ENCODE measurements around the gene TXNRD2. TPM values are rescaled to one million over a fixed set of nuclear protein-coding genes. Genes with fewer than 3 reads are reported as not detected.

The TXNRD2 gene
- total RNA-seq, 1 experiment from 2014 or later, result 19.7 TPM

- Histone ChIP-seq H3K9ac (ENCODE audit: low read length) (peak within 1 kb of the TSS; percentile 97), H3K27ac (ENCODE audit: low read depth, low read length) (peak within 1 kb of the TSS; percentile 99), H3K9me3 (ENCODE audit: control insufficient read depth in 1 of 2, insufficient read depth in 1 of 2, low read depth in 1 of 2, low read length in 2 of 2) (no peaks in the 10 kb centered on the region), H3K4me1 (ENCODE audit: control insufficient read depth in 1 of 2, insufficient read depth in 2 of 2, low read length in 2 of 2) (peaks cover 39 to 53% of the 10 kb centered on the region in 2 experiments), H3K4me3 (replicated peaks in 1 of 2; ENCODE audit: low read depth in 1 of 2, low read length in 2 of 2) (peak within 1 kb of the TSS; percentile 97 to 99), H4K20me1 (ENCODE audit: insufficient read depth) (peaks cover 3% of the 10 kb centered on the region; the same call in 1 of the 2 replicates), H3K79me2 (ENCODE audit: insufficient read depth, low read length) (peaks cover 62% of the 10 kb centered on the region), H2AFZ (ENCODE audit: low read depth, low read length, poor library complexity, severe bottlenecking) (no peak within 1 kb of the TSS), H3K36me3 (ENCODE audit: control insufficient read depth in 1 of 2, insufficient read depth in 2 of 2, low read length in 2 of 2) (peaks cover 14% of the 10 kb centered on the region in 2 experiments; a peak in 3 of 4 replicates), H3K9me2 (ENCODE audit: insufficient read depth) (no peaks in the 10 kb centered on the region), H3K4me2 (ENCODE audit: low read length) (peak within 1 kb of the TSS; percentile 94), H3K27me3 (ENCODE audit: insufficient read depth, low read length) (no peaks in the 10 kb centered on the region)
- TSS peak; percentile 54 for BruUV-seq (replicated peaks)
- peak; percentile 85 for DNase-seq (ENCODE audit: low read depth, low spot score)
- POLR2A ChIA-PET, result interaction anchor here (0.9 to 2.1 kb wide), 2 partner anchors 12 to 16 kb away, joined by 3 to 6 read pairs; no protein-coding TSS in a partner anchor
- ATAC-seq, result peak; percentile 82
- RAD21 ChIA-PET (ENCODE audit: low non-redundant PET in 1 of 2, low total read pairs in 2 of 2, uncharacterized antibody in 2 of 2, unreplicated experiment in 2 of 2), result no interaction called here
- TF ChIP-seq, protein P1, sequence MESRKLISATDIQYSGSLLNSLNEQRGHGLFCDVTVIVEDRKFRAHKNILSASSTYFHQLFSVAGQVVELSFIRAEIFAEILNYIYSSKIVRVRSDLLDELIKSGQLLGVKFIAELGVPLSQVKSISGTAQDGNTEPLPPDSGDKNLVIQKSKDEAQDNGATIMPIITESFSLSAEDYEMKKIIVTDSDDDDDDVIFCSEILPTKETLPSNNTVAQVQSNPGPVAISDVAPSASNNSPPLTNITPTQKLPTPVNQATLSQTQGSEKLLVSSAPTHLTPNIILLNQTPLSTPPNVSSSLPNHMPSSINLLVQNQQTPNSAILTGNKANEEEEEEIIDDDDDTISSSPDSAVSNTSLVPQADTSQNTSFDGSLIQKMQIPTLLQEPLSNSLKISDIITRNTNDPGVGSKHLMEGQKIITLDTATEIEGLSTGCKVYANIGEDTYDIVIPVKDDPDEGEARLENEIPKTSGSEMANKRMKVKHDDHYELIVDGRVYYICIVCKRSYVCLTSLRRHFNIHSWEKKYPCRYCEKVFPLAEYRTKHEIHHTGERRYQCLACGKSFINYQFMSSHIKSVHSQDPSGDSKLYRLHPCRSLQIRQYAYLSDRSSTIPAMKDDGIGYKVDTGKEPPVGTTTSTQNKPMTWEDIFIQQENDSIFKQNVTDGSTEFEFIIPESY (IDR thresholded peaks at IDR 0.05; ENCODE audit: extremely low read depth, insufficient replicate concordance, low read length), result peak; percentile 48
- TF ChIP-seq SIN3A (IDR thresholded peaks at IDR 0.05; ENCODE audit: low read depth), result peak; percentile 78
- no peak for TF ChIP-seq REST (IDR thresholded peaks at IDR 0.05; ENCODE audit: low read depth)
- TF ChIP-seq POLR2A (IDR thresholded peaks at IDR 0.05; ENCODE audit: borderline replicate concordance, extremely low read depth, insufficient read depth, insufficient read length), result peak; percentile 95
- peak; percentile 98 for TF ChIP-seq POLR2AphosphoS5 (IDR thresholded peaks at IDR 0.05; ENCODE audit: low read depth, low read length)
- peak; percentile 83 for TF ChIP-seq ZFX (IDR thresholded peaks at IDR 0.05)
- peak; percentile 89 for TF ChIP-seq MAX (IDR thresholded peaks at IDR 0.05)
- TF ChIP-seq EGR1 (IDR thresholded peaks at IDR 0.05; ENCODE audit: low read depth), result no peak
- peak; percentile 26 for TF ChIP-seq TCF7L2 (IDR thresholded peaks at IDR 0.05; ENCODE audit: borderline replicate concordance, extremely low read depth, insufficient read depth, insufficient read length)
- peak; percentile 22; the same call in 1 of the 2 replicates for TF ChIP-seq CBX3 (IDR thresholded peaks at IDR 0.05; ENCODE audit: low read depth)
- peak; percentile 25 for TF ChIP-seq YY1 (IDR thresholded peaks at IDR 0.05; ENCODE audit: extremely low read depth, insufficient replicate concordance, low read depth, low read length)
- intact Hi-C loops (cut with micrococcal nuclease), result loop anchor here (5.0 kb wide), 1 partner anchor 88 kb away; no protein-coding TSS in a partner anchor
- CTCF ChIA-PET, result interaction anchor here (1.4 kb wide), 1 partner anchor 98 kb away, joined by 3 read pairs; no protein-coding TSS in a partner anchor
These were observed 86.7 kb downstream of the TXNRD2 start, which contains the start of the genes GNB1L and RTL10 for GRCh38 chr22:19854778-19855503. GNB1L (minus strand) TSS chr22:19854874; CDS start chr22:19821355, 33,519 bp downstream. RTL10 (minus strand) TSS chr22:19854874; CDS start chr22:19852261, 2,613 bp downstream.

Data from HCT116 (cell line).